ENCODE data around the gene ERICH4.

GRCh38 chr19:41397086-41398049 is 45.6 kb upstream of the ERICH4 start, which contains the start of the genes BCKDHA and EXOSC5:
- no peak for TF ChIP-seq CTCF (IDR thresholded peaks at IDR 0.05; ENCODE audit: borderline replicate concordance, extremely low read depth, low read length, poor library complexity, severe bottlenecking)
- no peak for TF ChIP-seq EZH2 (IDR thresholded peaks at IDR 0.05; ENCODE audit: borderline replicate concordance, low read depth, low read length, severe bottlenecking)

All from DND-41 (cell line).